GM19438 (cell line): ENCODE results near the gene TTC9.
"Not testable (repeated sequence)": the region's sequence is repeated elsewhere in the genome, so short reads cannot be mapped to it uniquely, and the experiment has no call there.

Experiments used
- ATAC-seq: cut with Tn5 transposase; IDR thresholded peaks from one replicate; pipeline ENCODE4 v1.9.1; 2021; ENCODE audit warnings: low read depth; ENCODE audit not compliant: unreplicated experiment

Gene TTC9

DNA sequence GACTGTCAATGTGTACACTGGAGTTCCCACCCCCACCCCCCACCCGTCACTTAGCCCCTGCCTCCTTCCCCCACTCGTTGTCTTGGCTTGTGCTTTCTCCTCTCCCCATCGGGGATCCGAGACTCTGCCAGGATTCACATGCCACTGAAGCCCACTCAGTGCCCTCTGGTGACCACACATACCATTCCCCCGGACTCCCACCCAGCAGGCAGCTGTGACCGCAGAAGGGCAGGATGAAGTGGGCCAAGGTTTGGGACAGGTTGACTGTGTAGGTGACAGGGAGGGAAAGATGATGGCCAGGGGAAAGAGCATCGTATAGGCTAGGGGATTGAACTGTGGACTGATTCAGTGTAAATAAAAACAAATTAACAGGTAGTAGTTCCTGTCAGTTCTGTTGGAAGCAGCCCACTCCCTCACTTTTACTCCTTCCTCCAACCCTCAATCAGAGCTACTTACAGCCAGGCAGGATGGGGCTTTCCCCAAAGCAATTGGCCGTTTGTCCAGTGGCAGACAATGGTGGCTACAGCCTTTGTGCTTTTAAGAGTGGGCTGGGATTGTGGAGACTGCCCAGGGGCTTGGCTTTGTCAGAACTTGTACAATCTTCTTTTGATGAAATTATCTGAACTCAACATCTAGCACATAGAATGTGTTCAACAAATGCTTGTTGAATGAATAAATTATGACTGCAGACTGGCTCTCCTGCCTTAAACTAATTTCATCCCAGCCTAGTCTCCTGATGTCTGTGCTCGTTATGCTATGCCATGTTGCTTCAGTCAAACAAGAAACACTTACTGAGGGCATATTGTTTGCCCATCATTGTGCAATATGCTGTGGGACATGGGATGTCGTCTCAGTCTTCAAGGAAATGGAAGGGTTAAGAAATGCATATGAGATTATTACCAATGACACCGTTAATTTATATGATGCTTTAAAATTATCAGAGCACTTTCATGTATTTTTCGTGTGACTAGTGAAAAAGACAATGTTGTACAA lies 30.2 kb downstream of the TTC9 start:
- no peak for ATAC-seq

DNA sequence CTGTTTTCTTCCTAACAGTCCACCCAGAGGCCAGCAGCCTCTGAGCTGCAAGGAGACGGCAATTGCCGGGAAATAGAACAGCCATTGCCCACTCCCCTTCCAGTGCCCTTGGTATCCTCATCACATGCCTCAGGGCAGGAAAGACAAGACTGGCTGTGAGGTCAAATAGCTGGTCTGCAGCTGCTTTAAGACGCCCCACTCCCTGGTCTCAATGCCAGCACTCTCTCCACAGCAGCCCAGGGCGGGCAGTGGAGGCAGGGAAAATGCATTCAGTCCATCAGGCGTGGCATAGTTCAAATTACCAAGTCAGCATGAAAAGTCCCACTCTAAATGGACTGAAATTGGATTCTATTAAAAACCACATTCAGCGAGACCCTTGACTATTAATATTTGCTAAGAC lies 35.6 kb downstream of the TTC9 start:
- no peak for ATAC-seq

DNA sequence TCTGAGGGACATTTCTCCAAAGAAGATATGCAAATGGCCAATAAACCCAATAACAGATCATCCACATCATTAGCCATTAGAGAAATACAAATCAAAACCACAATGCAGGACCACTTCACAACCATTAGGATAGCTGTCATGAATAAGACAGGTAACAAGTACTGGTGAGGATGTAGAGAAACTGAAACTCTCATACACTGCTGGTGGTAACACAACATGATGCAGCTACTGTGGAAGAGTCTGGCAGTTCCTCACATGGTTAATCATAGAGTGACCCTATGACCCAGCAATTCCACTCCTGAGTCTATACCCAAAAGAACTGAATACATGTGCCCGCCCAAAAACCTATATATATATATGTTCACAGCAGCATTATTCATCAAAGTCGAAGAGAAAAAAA lies 39.0 kb downstream of the TTC9 start:
- ATAC-seq, result no peak

DNA sequence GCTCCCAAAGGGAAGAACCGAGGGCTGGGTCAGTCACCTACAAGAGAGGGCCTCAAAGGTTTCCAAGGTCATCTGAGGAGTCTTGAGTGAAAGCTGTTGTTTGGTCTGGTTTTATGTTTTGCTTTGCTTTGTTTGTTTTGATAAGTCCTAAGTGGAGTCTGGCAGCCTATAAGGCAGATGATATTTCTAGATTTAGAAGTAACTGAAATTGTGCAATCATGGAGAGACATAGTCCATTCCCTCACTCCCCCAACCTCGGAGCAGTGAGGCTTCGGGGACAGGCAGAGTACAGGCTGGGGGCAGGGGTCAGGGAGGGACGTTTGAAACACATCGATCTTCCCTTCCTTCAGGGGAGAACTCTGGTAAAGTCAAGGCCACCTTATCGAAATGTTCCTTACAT lies 42.3 kb downstream of the TTC9 start:
- no peak for ATAC-seq

DNA sequence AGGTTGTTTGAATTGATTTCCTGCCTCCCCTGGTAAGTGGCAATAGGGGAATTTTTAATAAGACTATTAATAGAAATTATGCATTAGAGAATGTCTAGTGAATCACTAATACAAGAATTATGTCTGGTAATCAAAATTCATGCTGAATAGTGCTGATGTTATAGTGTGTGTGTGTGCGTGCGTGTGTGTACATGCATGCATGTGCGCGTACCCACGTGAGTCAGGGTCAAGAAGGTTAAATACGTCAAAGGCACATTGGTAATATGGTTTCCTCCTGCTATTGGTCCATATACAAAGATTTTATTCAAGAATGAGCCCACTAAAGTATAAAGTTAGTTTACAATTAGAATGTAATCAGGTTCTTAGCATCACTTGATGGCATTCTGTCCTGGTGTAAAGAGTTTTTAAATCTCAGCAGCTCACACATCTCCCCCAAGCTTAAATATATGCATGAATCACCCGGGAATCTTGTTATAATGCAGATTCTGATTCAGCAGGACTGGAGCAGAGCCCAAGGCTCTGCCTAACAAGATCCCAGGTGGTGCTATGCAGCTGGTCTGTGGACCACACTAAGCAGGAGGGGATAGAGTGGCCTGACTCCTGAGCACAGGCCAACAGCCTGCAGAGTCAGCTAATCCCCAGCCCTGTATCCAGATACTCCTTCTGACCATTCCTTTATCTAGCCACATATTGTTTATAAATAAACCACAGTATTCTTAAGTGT lies 43.9 kb downstream of the TTC9 start:
- no peak for ATAC-seq

DNA sequence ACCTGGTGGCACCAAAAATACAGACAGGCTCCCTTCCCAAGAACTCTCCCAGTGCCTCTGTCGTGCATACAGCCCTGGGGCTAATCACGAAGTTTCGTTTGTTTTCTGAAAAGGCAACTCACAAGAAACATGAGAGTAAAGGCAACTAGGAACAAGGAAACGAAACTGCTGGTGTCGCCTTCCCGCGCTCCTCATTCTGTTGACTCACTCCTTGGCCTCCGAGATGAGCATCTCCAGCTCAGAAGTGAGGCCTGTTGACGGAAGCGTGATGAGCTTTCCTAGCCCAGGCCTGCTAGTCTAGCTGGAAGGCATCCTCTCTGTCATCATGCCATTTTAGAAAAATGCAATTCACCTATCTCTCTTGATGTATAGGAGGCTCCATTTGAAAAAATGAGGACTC lies 50.5 kb downstream of the TTC9 start:
- ATAC-seq, result no peak

DNA sequence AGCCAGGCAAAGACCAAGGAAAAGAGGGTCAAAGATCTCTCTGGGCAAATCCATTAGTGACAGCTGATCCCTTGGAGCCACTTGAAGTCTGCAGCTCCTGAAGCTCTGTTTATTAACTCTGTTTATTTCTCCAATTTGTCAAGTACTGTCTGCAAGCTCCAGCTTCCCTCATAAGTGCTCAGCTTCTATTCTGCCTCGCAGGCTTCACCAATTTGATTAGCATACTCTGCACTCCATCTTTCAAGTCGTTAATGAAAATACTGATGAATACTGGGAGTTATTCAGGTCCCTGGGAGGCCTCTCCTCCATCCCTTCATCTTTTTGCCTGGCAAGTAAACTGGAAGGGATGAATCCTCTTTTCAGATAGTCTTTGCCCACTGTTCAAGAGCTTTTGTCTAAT lies 54.3 kb downstream of the TTC9 start:
- ATAC-seq, result no peak

DNA sequence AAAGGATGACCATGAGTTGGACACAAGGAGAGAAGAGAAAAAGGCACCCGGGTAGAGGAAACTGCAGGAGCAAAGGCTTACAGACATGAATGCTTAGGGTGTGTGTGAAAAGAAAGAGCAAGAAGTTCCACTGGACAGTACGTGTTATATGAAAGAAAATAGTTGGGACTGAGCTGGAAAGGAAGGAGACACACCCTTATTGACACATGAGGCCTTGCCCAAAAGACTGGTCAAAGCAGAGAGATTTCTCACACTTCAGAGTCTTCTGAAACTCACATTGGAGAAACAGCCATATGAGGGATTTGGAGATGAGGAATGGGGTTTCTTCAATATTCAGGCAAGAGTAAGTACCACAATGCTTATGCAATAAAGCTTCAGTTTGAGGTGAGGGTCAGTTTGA lies 56.0 kb downstream of the TTC9 start:
- ATAC-seq, result no peak

DNA sequence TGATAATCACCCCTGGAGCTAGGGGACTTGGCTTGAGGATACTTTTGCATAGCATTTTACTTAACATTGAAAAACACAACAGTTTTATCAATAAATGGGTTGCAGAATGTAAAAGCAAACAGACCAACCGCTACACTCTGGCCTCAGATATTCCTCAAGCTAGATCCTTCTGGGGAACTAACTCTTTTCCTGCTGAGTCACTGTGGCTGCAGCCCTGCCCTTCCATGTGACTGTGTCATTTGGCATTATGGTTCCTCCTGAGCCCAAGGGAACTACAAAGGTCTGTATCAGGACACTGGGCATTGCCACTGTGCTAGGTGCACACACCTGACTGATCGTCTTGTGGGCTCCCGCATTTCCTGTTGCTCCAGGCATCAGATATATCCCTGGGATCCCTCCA lies 56.6 kb downstream of the TTC9 start:
- ATAC-seq, result no peak

DNA sequence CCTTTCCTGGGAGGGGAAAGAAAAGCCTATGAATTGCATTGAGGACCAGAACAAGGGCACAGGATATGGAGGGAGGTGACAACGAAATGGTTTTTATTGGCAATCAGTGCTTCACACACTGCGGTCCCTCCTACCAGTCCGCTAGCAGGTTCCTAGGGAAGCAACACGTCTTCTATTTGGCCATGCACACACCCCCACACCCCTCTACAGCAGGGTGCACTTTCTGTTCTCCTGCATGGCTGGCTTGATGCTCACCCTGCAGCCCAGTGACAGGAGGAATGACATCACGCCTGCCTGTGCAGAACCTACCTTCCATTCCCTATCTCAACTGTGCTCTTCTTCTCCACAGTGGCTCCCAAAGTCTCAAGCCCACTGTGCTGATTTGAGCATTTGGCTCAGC lies 57.9 kb downstream of the TTC9 start:
- ATAC-seq, result no peak

DNA sequence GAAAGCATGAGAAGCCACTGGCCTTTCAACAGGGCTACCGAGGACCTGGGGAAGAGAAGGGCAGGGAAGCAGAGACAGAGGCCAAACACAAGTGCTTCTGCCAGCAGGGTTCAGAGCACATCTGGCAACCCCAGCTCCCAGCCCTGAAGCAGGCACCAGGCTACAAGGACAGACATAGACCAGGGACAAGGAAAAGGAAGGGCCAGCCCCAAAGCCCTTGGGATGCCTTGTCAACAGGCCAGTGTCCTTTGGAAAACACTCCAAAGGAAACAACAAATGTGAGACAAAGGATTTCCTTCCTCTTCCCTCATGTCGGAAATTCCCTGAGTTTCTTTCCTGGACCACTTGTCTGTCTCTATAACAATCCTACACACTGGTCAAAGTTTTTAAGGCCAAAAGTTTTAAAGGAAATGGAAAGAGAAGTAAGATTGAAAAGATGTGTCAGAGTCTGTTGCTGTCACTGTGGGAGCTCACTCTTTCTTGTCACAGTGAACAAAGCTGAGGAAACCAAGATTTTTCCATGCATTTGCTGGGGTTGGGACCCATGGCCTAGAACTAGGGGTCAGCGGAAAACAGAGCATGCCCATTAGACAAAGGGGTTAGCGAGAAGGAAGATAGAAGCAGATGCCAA lies 59.4 kb downstream of the TTC9 start:
- no peak for ATAC-seq

DNA sequence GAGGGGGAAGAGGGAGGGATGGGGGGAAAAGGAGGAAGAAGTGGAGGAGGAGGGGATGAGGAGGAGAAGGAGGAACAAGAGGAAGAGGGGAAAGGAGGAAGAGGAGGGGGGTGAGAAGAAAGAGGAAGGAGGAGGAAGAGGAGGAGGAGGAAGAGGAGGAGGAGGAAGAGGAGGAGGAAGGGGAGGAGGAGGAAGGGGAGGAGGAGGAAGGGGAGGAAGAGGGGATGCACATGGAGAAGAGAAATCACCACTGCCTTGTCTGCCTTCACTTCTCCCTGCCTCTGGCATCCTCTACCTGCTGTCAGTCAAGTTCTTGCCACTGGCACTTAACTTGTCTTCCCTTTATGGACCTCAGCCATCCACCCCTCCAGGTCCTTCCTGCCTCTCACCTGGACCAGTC lies 59.9 kb downstream of the TTC9 start:
- no peak for ATAC-seq

DNA sequence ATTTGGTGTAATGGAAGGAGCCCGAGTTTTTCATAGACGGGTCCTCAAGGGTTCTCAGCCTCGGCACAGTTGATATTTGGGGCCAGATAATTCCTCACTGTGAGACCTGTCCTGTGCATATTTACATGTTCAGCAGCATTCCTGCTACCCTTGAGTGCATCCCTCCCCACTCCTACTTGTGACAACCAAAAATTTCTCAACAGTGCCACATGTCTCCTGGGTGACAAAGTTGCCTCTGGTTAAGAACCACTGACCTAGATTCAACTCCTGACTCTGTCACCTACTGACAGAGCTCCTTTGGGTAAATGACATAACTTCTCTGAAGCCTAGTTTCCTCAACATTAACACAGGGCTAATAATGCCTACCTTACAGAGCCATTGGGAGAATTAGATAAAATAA lies 60.4 kb downstream of the TTC9 start:
- no peak for ATAC-seq

DNA sequence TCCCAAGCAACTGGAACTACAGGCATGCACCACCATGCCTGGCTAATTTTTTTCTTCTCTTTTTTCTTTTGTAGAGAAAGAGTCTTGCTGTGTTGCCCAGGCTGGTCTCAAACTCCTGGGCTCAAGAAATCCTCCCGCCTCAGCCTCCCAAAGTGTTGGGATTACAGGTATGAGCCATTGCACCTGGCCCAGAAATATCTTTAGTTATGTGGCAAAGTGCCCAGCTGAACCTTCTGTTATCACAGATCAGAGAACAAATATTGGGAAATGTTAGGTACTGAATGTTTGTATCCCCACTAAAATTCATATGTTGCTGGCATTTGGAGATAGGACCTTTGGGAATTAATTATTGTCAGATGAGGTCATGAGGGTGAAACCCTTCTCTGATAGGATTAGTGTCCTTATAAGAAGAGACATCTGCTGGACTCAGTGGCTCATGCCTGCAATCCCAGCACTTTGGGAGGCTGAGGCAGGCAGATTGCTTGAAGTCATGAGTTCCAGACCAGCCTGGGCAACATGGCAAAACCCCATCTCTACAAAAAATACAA lies 62.0 kb downstream of the TTC9 start:
- not testable (repeated sequence) for ATAC-seq

DNA sequence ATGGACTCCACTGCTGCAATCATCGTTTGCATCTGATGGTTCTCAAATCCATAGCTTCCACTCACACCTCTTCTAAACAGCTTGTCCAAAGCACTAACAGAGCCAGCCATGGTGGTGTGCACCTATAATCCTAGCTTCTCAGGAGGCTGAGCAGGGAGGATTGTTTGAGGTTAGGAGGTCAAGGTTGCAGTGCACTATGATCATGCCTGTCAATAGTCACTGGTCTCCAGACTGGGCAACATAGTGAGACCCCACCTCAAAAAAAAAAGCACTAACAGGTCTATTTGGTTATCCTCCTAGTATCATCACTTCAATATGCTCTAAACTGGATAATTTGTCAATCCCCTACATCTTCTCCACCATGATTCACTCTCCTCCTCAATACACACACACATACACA lies 63.2 kb downstream of the TTC9 start:
- ATAC-seq, result no peak

DNA sequence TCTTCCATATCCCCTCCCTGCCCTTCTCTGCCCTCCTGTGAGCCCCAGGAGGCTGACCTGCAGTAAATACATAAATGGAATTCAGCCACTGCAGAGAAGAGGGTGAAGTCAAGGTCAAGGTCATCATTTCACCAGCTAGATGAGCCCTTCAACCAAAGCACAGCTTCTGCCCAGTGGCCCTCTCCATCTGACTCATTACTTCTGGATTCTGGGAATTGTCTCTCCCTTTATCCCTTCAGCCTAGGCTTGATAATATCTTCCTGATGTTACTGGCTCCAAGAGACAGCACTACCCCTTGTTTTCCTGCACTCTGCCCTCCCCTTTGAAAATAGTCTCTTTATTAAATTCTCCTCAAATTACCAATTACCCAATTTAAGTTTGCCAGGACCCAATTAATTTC lies 64.5 kb downstream of the TTC9 start:
- no peak for ATAC-seq

DNA sequence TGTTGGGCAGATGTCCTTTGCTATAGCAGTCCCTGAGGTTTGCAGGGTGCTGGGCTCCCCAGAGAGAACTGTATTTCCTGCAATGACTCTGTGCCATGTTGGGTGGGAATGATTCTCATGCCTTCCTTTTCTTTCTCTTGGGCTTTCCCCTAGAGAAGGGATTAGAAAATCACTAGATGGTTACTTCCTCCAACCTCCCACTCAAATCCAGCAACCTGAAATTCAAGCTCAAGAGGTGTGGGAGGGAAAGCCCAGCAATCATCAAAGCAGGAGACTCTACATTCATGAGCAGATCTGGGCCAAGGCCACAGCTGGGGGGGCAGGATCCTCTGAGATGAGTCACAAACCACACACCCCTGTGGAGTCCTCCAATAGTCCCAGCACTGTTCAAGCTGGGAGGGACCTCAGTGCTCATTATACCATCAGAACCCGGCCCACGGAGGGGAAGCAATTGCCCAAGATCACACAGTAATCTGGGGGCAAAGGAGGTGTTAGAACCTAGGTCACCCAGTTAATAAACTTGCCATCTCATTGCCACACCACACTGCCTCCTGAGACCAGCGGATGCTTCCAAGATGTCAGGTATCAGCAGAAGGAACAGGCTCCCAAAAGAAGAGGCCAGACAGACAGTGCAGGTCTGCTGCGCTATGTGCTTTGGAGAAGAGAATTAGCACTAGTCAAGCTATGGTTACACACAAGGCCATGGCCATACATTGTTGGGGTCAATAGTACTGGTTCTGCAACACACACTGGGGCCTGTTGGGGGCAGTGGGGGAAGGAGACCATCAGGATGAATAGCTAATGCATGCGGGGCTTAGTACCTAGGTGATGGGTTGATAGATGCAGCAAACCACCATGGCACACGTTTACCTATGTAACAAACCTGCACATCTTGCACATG lies 65.7 kb downstream of the TTC9 start:
- peak; percentile 67 for ATAC-seq

DNA sequence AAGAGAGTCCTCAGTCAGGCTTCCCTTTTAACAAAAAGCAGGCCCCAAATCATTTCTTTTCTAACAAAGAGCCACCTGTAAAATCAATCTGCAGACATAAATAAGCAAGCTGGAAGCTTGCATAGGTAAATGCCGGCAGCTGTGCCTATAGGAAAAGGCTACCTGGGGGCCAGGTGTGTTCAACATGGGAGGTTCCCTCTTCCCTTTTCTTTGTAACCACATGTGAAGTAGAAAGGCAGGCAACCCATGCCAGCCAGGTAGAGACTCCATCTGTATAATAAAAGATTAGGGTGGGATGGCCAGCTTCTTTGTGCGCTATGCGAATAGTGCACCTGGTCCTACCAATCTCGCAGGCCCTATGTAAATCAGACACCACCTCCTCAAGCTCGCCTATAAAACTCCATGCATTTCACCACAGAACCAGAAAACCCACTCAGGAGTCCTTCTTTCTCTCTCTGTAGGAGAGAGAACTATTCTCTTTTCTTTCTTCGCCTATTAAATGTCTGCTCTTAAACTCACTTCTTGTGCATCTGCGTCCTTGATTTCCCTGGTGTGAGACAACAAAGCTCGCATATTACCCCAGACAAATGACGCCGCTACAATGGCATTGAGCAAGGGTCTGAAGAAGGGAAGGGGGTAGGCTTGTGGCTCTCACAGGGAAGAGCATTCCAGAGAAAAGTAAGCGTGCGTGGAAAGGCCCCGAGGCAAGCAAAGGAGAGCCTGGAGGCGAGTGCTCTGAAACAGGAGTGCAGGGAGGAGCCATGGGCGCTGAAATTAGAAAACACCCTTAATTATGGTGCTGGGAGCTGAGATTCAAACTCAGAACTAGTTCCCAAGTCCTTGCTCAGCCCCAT lies 67.2 kb downstream of the TTC9 start:
- no peak for ATAC-seq

DNA sequence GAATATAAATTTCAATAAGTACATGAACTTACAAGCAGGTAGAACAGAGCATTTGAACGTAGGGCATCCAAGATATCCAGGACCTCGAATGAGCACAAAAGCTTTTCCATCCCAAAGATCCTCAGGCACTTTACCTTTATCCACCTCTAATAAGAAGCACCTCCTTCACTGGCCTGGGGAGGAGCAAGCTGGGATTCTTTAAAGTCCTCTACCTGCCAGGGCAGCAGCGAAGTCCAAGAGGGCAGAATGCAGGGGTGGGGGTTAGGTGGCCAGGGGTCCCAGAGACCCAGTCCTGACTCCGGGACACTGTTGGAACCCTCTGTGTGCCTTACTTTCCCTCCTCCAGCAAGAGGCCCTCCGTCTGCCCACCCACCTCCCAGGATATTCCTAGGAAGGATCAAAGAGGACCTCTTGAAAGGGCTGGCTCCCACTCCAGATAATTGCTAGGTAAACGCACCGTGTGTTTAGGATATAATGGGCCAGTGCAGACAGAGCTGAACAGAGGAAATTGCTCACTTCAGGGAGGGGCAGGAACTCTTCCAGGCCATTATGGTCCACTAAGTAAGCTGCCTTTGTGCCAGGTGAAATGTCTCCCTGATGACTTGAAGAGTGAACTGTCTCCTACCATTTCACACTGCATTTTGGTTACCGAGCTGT lies 68.1 kb downstream of the TTC9 start:
- no peak for ATAC-seq
